ENCODE measurements around the gene AACS. TPM values are rescaled to one million over a fixed set of nuclear protein-coding genes. Genes with fewer than 3 reads are reported as not detected.
A peak's percentile ranks its signal among the peaks of the same experiment; 100 is the strongest.
"Not testable (repeated sequence)": the region's sequence is repeated elsewhere in the genome, so short reads cannot be mapped to it uniquely, and the experiment has no call there.

The AACS gene
- total and polyA plus RNA-seq, 2 experiments from 2014 or later, result 32.2 to 36.8 TPM

- Histone ChIP-seq H3K36me3 (peaks cover 3% of the 10 kb centered on the region), H3K4me3 (no peak overlapping the region), H3K4me1 (ENCODE audit: low read depth) (no peaks in the 10 kb centered on the region), H3K27ac (no peak overlapping the region), H3K27me3 (no peaks in the 10 kb centered on the region), H3K9me3 (ENCODE audit: low read depth) (no peaks in the 10 kb centered on the region)
- peak in 1 of 2 donors; percentile 14 for DNase-seq (ENCODE audit: low read depth in 1 of 2, low spot score in 1 of 2)
- TF ChIP-seq CTCF (IDR thresholded peaks at IDR 0.05; ENCODE audit: low read depth, low read length), result no peak
Observed at GRCh38 chr12:125111403-125111802, 46.2 kb downstream of the AACS start.

- not testable (repeated sequence) for H3K4me1 ChIP-seq (ENCODE audit: low read depth); DNase-seq (ENCODE audit: low read depth in 1 of 2, low spot score in 1 of 2); H3K27me3 ChIP-seq; H3K9me3 ChIP-seq (ENCODE audit: low read depth); H3K36me3 ChIP-seq; H3K4me3 ChIP-seq; H3K27ac ChIP-seq
Observed at GRCh38 chr12:125112614-125113013, 47.4 kb downstream of the AACS start.

- Histone ChIP-seq H3K27me3 (no peaks in the 10 kb centered on the region), H3K4me3 (no peak overlapping the region), H3K36me3 (peaks cover 3% of the 10 kb centered on the region), H3K9me3 (ENCODE audit: low read depth) (no peaks in the 10 kb centered on the region), H3K27ac (no peak overlapping the region), H3K4me1 (ENCODE audit: low read depth) (no peaks in the 10 kb centered on the region)
- TF ChIP-seq CTCF (IDR thresholded peaks at IDR 0.05; ENCODE audit: low read depth, low read length), result no peak
- no peak for DNase-seq (ENCODE audit: low read depth in 1 of 2, low spot score in 1 of 2)
Observed at GRCh38 chr12:125113263-125113662, 48.0 kb downstream of the AACS start.

GRCh38 chr12:125113789-125114188, 48.6 kb downstream of the AACS start:
- no peak for TF ChIP-seq CTCF (IDR thresholded peaks at IDR 0.05; ENCODE audit: low read depth, low read length)
- DNase-seq (ENCODE audit: low read depth in 1 of 2, low spot score in 1 of 2), result no peak
- H3K4me1 ChIP-seq (ENCODE audit: low read depth), result no peaks in the 10 kb centered on the region
- peaks cover 3% of the 10 kb centered on the region for H3K36me3 ChIP-seq
- H3K4me3 ChIP-seq, result no peak overlapping the region
- no peak overlapping the region for H3K27ac ChIP-seq
- no peaks in the 10 kb centered on the region for H3K9me3 ChIP-seq (ENCODE audit: low read depth)
- H3K27me3 ChIP-seq, result no peaks in the 10 kb centered on the region

GRCh38 chr12:125114365-125115141, 49.3 kb downstream of the AACS start:
- no peak for TF ChIP-seq CTCF (IDR thresholded peaks at IDR 0.05; ENCODE audit: low read depth, low read length)
- H3K27me3 ChIP-seq, result no peaks in the 10 kb centered on the region

GRCh38 chr12:125120566-125120965, 55.3 kb downstream of the AACS start:
- no peaks in the 10 kb centered on the region for H3K9me3 ChIP-seq (ENCODE audit: low read depth)
- H3K4me3 ChIP-seq, result no peak overlapping the region
- no peak overlapping the region for H3K27ac ChIP-seq
- H3K36me3 ChIP-seq, result peaks cover 6% of the 10 kb centered on the region
- TF ChIP-seq CTCF (IDR thresholded peaks at IDR 0.05; ENCODE audit: low read depth, low read length), result no peak
- DNase-seq (ENCODE audit: low read depth in 1 of 2, low spot score in 1 of 2), result no peak
- H3K27me3 ChIP-seq, result no peaks in the 10 kb centered on the region
- no peaks in the 10 kb centered on the region for H3K4me1 ChIP-seq (ENCODE audit: low read depth)

More at GRCh38 chr12:125114365-125115141, 49.3 kb downstream of the AACS start:
- H3K9me3 ChIP-seq (ENCODE audit: low read depth), result no peaks in the 10 kb centered on the region
- H3K27ac ChIP-seq, result no peak overlapping the region
- no peaks in the 10 kb centered on the region for H3K4me1 ChIP-seq (ENCODE audit: low read depth)
- H3K36me3 ChIP-seq, result no peaks in the 10 kb centered on the region
- no peak overlapping the region for H3K4me3 ChIP-seq
- no peak for DNase-seq (ENCODE audit: low read depth in 1 of 2, low spot score in 1 of 2)

All from cardiac muscle cell (in vitro differentiated cells and primary cell).